K562 (cell line): ENCODE data around the gene DIAPH1. TPM values are rescaled to one million over a fixed set of nuclear protein-coding genes. Genes with fewer than 3 reads are reported as not detected.
A peak's percentile ranks its signal among the peaks of the same experiment; 100 is the strongest.

Experiments used
- C11orf30 ChIP-seq: fragments of 450-650 bp; IDR thresholded peaks from 2 replicates; pipeline ENCODE4 v1.6.1; 2016; ENCODE audit warnings: low read depth, mild to moderate bottlenecking
- CBFA2T3 ChIP-seq: fragments of 450-650 bp; IDR thresholded peaks from 2 replicates; pipeline ENCODE4 v1.6.1; 2017
- CEBPG ChIP-seq, 3 experiments: fragments of 200-800 bp in 1 of 3; sonication (Bioruptor generic) in 1 of 3; sonication (generic) in 1 of 3; formaldehyde crosslinking in 1 of 3; IDR thresholded peaks in 2 of 3; conservative IDR thresholded peaks in 1 of 3; 2 replicates each; pipeline versions ENCODE4 v1.6.1 to v1.8.0; 2016 to 2022; ENCODE audit warnings: missing compliant biosample characterization in 2 of 3, missing genetic modification characterization in 2 of 3, mild to moderate bottlenecking in 1 of 3, missing genetic modification reagents in 1 of 3
- GABPB2 ChIP-seq: fragments of 250-450 bp; sonication (Bioruptor Pico); conservative IDR thresholded peaks from 2 replicates; pipeline ENCODE4 v1.5.1; 2021; ENCODE audit warnings: mild to moderate bottlenecking
- ILF3 ChIP-seq: fragments of 450-650 bp; IDR thresholded peaks from 2 replicates; pipeline ENCODE4 v1.6.1; 2018; ENCODE audit warnings: antibody characterized with exemption, mild to moderate bottlenecking, moderate library complexity, borderline replicate concordance
- KDM5B ChIP-seq: fragments of 200-600 bp; sonication (generic); IDR thresholded peaks from 2 replicates; pipeline ENCODE4 v1.6.1; 2012; ENCODE audit warnings: low read depth, mild to moderate bottlenecking, moderate library complexity, low read length, control low read depth, inconsistent platforms; ENCODE audit not compliant: insufficient replicate concordance
- MNT ChIP-seq, 2 experiments: fragments of 450-650 bp; conservative IDR thresholded peaks; 2 replicates each; pipeline ENCODE4 v1.6.1; 2017; ENCODE audit warnings: mild to moderate bottlenecking in 2 of 2, moderate library complexity in 2 of 2
- NR1H2 ChIP-seq: sonication (generic); formaldehyde crosslinking; IDR thresholded peaks from 2 replicates; pipeline ENCODE4 v1.4.0; 2020; ENCODE audit warnings: mild to moderate bottlenecking, missing genetic modification reagents
- POLR2AphosphoS5 ChIP-seq: IDR thresholded peaks from 2 replicates; pipeline ENCODE4 v1.6.1; 2011; ENCODE audit warnings: mild to moderate bottlenecking, low read depth, low read length, moderate library complexity; ENCODE audit not compliant: control insufficient read depth, insufficient read depth
- PURB ChIP-seq: sonication (generic); formaldehyde crosslinking; IDR thresholded peaks from 2 replicates; pipeline ENCODE4 v1.9.0; 2021; ENCODE audit warnings: low read depth, mild to moderate bottlenecking, missing genetic modification reagents
- SRSF1 ChIP-seq: fragments of 200-400 bp; formaldehyde crosslinking; IDR thresholded peaks from 2 replicates; pipeline ENCODE4 v1.6.1; 2017; ENCODE audit warnings: mild to moderate bottlenecking, low read depth, low read length, moderate library complexity
- TEAD4 ChIP-seq, 2 experiments: sonication (generic) in 1 of 2; formaldehyde crosslinking in 1 of 2; IDR thresholded peaks; 2 replicates each; pipeline versions ENCODE4 v1.6.1 to v1.8.0; 2012 to 2022; ENCODE audit warnings: borderline replicate concordance in 1 of 2, inconsistent platforms in 1 of 2, low read length in 1 of 2, mild to moderate bottlenecking in 1 of 2, missing genetic modification reagents in 1 of 2
- ZBTB26 ChIP-seq: fragments of 450-650 bp; formaldehyde crosslinking; IDR thresholded peaks from 2 replicates; pipeline ENCODE4 v1.4.0; 2022; ENCODE audit warnings: missing genetic modification characterization
- ZEB2 ChIP-seq: fragments of 450-650 bp; IDR thresholded peaks from 2 replicates; pipeline ENCODE4 v1.6.1; 2016
- ZNF740 ChIP-seq, 3 experiments: fragments of 200-800 bp in 1 of 3; sonication (Bioruptor generic) in 1 of 3; sonication (generic) in 1 of 3; formaldehyde crosslinking in 1 of 3; IDR thresholded peaks; 2 replicates each; pipeline versions ENCODE4 v1.6.1 to v1.8.0; 2016 to 2022; ENCODE audit warnings: mild to moderate bottlenecking in 2 of 3, missing compliant biosample characterization in 2 of 3, missing genetic modification characterization in 2 of 3, missing genetic modification reagents in 1 of 3
- polyA plus RNA-seq, 8 experiments: library from polyadenylated mRNA; depleted of rRNA in 4 of 8; stranded (reverse) in 5 of 8; unstranded in 3 of 8; fragments of >200 nt; fragmentation: Nextera tagmentation in 2 of 8; fragmentation: Illumina TruSeq in 1 of 8; extraction: Ambion mirVana in 2 of 8; extraction: Trizol in 1 of 8; gene quantifications; 2 replicates each; pipeline versions ENCODE4 v1.2.1 to v1.2.3, GENCODE V29; 2011 to 2014; ENCODE audit warnings: inconsistent platforms in 1 of 8, missing spikeins in 1 of 8
- total RNA-seq, 7 experiments: library from RNA; depleted of rRNA in 6 of 7; stranded (reverse); fragments of >200 nt in 6 of 7; fragmentation: Illumina TruSeq in 2 of 7; extraction: Trizol in 2 of 7; gene quantifications; 2 replicates each; pipeline versions ENCODE4 v1.2.1 to v1.2.3, GENCODE V29; 2011 to 2021; ENCODE audit warnings: low replicate concordance in 1 of 7
- TF ChIP-seq, protein P1 (sequence below): sonication (generic); formaldehyde crosslinking; IDR thresholded peaks from 2 replicates; pipeline ENCODE4 v1.9.0; 2022; ENCODE audit warnings: mild to moderate bottlenecking, missing genetic modification reagents
- TF ChIP-seq, protein P2 (sequence below): fragments of 250-450 bp; sonication (Bioruptor Pico); IDR thresholded peaks from 2 replicates; pipeline ENCODE4 v1.8.0; 2021; ENCODE audit warnings: mild to moderate bottlenecking, moderate library complexity
- TF ChIP-seq, protein P3 (sequence below): fragments of 450-650 bp; IDR thresholded peaks from 2 replicates; pipeline ENCODE4 v1.6.1; 2016

DIAPH1 gene
- total and polyA plus RNA-seq, 9 of the 15 experiments (the other 6 are each of a cell fraction or from before 2014, with no cell fraction given), result 60.8 to 328 (median 97.8) TPM

DNA sequence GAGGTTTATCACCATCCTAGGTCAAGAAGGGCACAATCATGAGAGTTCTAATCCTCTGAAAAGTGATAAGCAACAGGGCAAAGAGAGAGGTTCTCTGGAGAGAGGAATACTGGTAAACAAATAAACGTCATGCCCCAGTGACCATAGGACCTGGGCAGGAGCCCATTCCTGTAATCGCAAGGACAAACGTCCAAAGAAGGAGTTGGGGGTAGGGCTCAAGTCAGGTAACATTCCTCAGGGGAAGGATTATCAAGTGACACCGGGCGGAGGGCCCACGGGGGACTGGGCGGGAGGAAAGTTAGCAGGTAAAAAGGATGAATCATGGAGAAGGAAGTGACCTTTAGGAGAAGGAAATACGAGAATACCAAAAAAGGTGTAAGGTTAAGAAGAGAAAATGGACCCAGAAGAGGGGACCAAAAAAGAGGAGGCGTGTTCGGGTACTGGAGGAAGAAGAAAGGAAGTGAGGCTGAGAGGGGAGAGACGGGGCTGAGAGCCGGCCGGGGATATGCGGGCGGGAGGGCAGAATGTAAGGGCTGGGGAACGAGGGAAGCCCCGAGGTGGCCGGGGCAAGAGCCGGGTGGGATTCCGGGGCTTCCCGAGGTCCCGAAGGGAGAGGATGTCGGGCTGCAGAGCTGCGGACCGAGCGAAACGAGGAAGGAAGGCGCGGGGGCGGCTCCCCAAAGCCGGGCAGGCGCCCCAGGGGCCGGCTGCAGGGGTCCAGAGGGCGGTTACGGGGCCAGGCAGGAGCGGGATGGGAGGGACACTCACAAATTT lies 583 bp downstream of the DIAPH1 start (continued):
- TF ChIP-seq CEBPG (CRISPR knock-in tag; IDR thresholded peaks at IDR 0.05) (no peak), CEBPG (tag; conservative IDR thresholded peaks at IDR 0.05 in 1 of 2, IDR thresholded peaks at IDR 0.05 in 1 of 2) (no peak), PURB (CRISPR knock-in tag) (no peak), MNT (conservative IDR thresholded peaks at IDR 0.05) (peak; percentile 46 to 49; a peak in 2 of 4 replicates), GABPB2 (CRISPR knock-in tag) (no peak), ZEB2 (peak; percentile 93), NR1H2 (no peak), CBFA2T3 (peak; percentile 35), ZNF740 (CRISPR knock-in tag; IDR thresholded peaks at IDR 0.05) (no peak), ZNF740 (tag; IDR thresholded peaks at IDR 0.05) (no peak), ZBTB26 (CRISPR knock-in tag) (0 out of 2 replicates have a peak, but pooled peaks have one; percentile 32), ILF3 (no peak), TEAD4 (IDR thresholded peaks at IDR 0.05; ENCODE audit: low read length) (peak; percentile 61), TEAD4 (CRISPR knock-in tag; IDR thresholded peaks at IDR 0.05; ENCODE audit: borderline replicate concordance) (no peak), C11orf30 (peak; percentile 76), SRSF1 (no peak), POLR2AphosphoS5 (peak; percentile 19; the same call in 1 of the 2 replicates), KDM5B (peak; percentile 13)
- TF ChIP-seq, protein P1, sequence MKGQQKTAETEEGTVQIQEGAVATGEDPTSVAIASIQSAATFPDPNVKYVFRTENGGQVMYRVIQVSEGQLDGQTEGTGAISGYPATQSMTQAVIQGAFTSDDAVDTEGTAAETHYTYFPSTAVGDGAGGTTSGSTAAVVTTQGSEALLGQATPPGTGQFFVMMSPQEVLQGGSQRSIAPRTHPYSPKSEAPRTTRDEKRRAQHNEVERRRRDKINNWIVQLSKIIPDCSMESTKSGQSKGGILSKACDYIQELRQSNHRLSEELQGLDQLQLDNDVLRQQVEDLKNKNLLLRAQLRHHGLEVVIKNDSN (CRISPR knock-in tag), result no peak
- TF ChIP-seq, protein P2, sequence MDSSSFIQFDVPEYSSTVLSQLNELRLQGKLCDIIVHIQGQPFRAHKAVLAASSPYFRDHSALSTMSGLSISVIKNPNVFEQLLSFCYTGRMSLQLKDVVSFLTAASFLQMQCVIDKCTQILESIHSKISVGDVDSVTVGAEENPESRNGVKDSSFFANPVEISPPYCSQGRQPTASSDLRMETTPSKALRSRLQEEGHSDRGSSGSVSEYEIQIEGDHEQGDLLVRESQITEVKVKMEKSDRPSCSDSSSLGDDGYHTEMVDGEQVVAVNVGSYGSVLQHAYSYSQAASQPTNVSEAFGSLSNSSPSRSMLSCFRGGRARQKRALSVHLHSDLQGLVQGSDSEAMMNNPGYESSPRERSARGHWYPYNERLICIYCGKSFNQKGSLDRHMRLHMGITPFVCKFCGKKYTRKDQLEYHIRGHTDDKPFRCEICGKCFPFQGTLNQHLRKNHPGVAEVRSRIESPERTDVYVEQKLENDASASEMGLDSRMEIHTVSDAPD (CRISPR knock-in tag), result no peak
- TF ChIP-seq, protein P3, sequence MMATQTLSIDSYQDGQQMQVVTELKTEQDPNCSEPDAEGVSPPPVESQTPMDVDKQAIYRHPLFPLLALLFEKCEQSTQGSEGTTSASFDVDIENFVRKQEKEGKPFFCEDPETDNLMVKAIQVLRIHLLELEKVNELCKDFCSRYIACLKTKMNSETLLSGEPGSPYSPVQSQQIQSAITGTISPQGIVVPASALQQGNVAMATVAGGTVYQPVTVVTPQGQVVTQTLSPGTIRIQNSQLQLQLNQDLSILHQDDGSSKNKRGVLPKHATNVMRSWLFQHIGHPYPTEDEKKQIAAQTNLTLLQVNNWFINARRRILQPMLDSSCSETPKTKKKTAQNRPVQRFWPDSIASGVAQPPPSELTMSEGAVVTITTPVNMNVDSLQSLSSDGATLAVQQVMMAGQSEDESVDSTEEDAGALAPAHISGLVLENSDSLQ, result 0 out of 2 replicates have a peak, but pooled peaks have one; percentile 19
